H1 (cell line): ENCODE results near the gene AGO3. TPM values are rescaled to one million over a fixed set of nuclear protein-coding genes. Genes with fewer than 3 reads are reported as not detected.

ENCODE experiments used
- CTCF ChIA-PET: fragments of 300-600 bp; sonication (Branson Sonifier 250); formaldehyde crosslinking; loops from one replicate; lab custom pipeline; 2021; ENCODE audit not compliant: partially characterized antibody; lab: Charles Lee
- POLR2A ChIA-PET: fragments of 300-600 bp; sonication (Branson Sonifier 250); formaldehyde crosslinking; loops from one replicate; lab custom pipeline; 2021; ENCODE audit warnings: inconsistent platforms; ENCODE audit not compliant: partially characterized antibody; lab: Charles Lee
- DNase-seq, 2 experiments: peaks; one replicate each; pipeline versions ENCODE4 v3.0.0 to v3.0.0-alpha.2; 2010 to 2022; ENCODE audit warnings: low spot score in 2 of 2, low read depth in 1 of 2, mixed read lengths in 1 of 2
- FAIRE-seq: peaks from 2 replicates; lab custom pipeline; 2011; peaks lifted over from hg19 to GRCh38; lab: Jason Lieb, UNC
- H2AFZ ChIP-seq: 2 replicates; pipeline ENCODE4 v1.8.1; 2012; ENCODE audit warnings: low read length, inconsistent platforms
- H2AK5ac ChIP-seq: 2 replicates; pipeline ENCODE4 v1.6.1; 2013; ENCODE audit warnings: low read depth, low read length
- H2BK120ac ChIP-seq: replicated peaks from 2 replicates; pipeline ENCODE3; 2013; ENCODE audit warnings: low read depth, low read length, inconsistent platforms
- H2BK12ac ChIP-seq: 2 replicates; pipeline ENCODE4 v1.6.1; 2013; ENCODE audit warnings: low read depth, low read length
- H2BK15ac ChIP-seq: 2 replicates; pipeline ENCODE4 v1.6.1; 2013; ENCODE audit warnings: low read length
- H2BK20ac ChIP-seq: 2 replicates; pipeline ENCODE4 v1.6.1; 2013; ENCODE audit warnings: low read length
- H2BK5ac ChIP-seq: 2 replicates; pipeline ENCODE4 v1.6.1; 2013; ENCODE audit warnings: low read depth, low read length
- H3K14ac ChIP-seq: 2 replicates; pipeline ENCODE4 v1.6.1; 2013; ENCODE audit warnings: inconsistent platforms; ENCODE audit not compliant: insufficient read length
- H3K18ac ChIP-seq: 2 replicates; pipeline ENCODE4 v1.6.1; 2013; ENCODE audit warnings: low read length; ENCODE audit errors: extremely low read depth
- H3K23ac ChIP-seq: 2 replicates; pipeline ENCODE4 v1.6.1; 2013; ENCODE audit warnings: inconsistent platforms; ENCODE audit not compliant: insufficient read length
- H3K23me2 ChIP-seq: 2 replicates; pipeline ENCODE4 v1.6.1; 2013; ENCODE audit warnings: low read depth, low read length
- H3K27ac ChIP-seq: 2 replicates; pipeline ENCODE4 v1.6.1; 2011; ENCODE audit warnings: low read depth, low read length, inconsistent platforms
- H3K27me3 ChIP-seq, 4 experiments: replicated peaks in 1 of 4; 1 replicate in 1 of 4; 2 replicates in 3 of 4; pipeline versions ENCODE4 v1.6.1 to v1.8.1; 2011 to 2013; ENCODE audit warnings: low read length in 3 of 4, mild to moderate bottlenecking in 3 of 4, inconsistent platforms in 2 of 4, mixed read lengths in 2 of 4, moderate library complexity in 1 of 4; ENCODE audit not compliant: control insufficient read depth in 3 of 4, insufficient read depth in 3 of 4; ENCODE audit errors: extremely low read depth in 1 of 4
- H3K36me3 ChIP-seq, 4 experiments: 2 replicates each; pipeline versions ENCODE4 v1.6.1 to v1.8.1; 2011 to 2013; ENCODE audit warnings: mild to moderate bottlenecking in 4 of 4, low read length in 3 of 4, moderate library complexity in 2 of 4, control low read depth in 1 of 4, inconsistent platforms in 1 of 4; ENCODE audit not compliant: insufficient read depth in 4 of 4, control insufficient read depth in 2 of 4
- H3K4ac ChIP-seq: replicated peaks from 2 replicates; pipeline ENCODE3; 2013; ENCODE audit warnings: low read length, low read depth, mixed read lengths, inconsistent platforms; ENCODE audit not compliant: insufficient read length
- H3K4me1 ChIP-seq, 4 experiments: replicated peaks in 1 of 4; 1 replicate in 1 of 4; 2 replicates in 3 of 4; pipeline versions ENCODE4 v1.6.1 to v1.8.1; 2011 to 2013; ENCODE audit warnings: low read length in 3 of 4, inconsistent platforms in 2 of 4, mixed read lengths in 1 of 4; ENCODE audit not compliant: insufficient read depth in 4 of 4, control insufficient read depth in 3 of 4
- H3K4me2 ChIP-seq, 2 experiments: 2 replicates each; pipeline versions ENCODE4 v1.6.1 to v1.8.1; 2011 to 2013; ENCODE audit warnings: low read depth in 2 of 2, low read length in 2 of 2, control low read depth in 1 of 2, inconsistent platforms in 1 of 2, mild to moderate bottlenecking in 1 of 2; ENCODE audit not compliant: insufficient read depth in 1 of 2
- H3K4me3 ChIP-seq, 4 experiments: fragments of 200-600, 300-600 bp in 1 of 4; sonication (generic), shearing (Covaris generic), sonication (Bioruptor Twin) in 1 of 4; 2 replicates each; pipeline versions ENCODE4 v1.5.1 to v1.8.1; 2011 to 2016; ENCODE audit warnings: low read length in 4 of 4, low read depth in 3 of 4, control low read depth in 2 of 4, inconsistent platforms in 2 of 4, mild to moderate bottlenecking in 2 of 4, mixed read lengths in 1 of 4, moderate library complexity in 1 of 4; ENCODE audit not compliant: insufficient read depth in 2 of 4; ENCODE audit errors: extremely low read depth in 1 of 4
- H3K56ac ChIP-seq: replicated peaks from 2 replicates; pipeline ENCODE3; 2013; ENCODE audit warnings: low read depth, mild to moderate bottlenecking, mixed read lengths, low read length, inconsistent platforms; ENCODE audit not compliant: insufficient read length
- H3K79me1 ChIP-seq: 2 replicates; pipeline ENCODE4 v1.6.1; 2013; ENCODE audit warnings: low read depth, low read length, control low read depth
- H3K79me2 ChIP-seq, 2 experiments: 2 replicates each; pipeline versions ENCODE4 v1.6.1 to v1.8.1; 2012 to 2013; ENCODE audit warnings: low read length in 2 of 2, mild to moderate bottlenecking in 2 of 2, inconsistent platforms in 1 of 2; ENCODE audit not compliant: insufficient read depth in 2 of 2, control insufficient read depth in 1 of 2
- H3K9ac ChIP-seq, 4 experiments: replicated peaks in 1 of 4; 1 replicate in 1 of 4; 2 replicates in 3 of 4; pipeline versions ENCODE4 v1.6.1 to v1.8.1; 2011 to 2013; ENCODE audit warnings: low read depth in 3 of 4, low read length in 3 of 4, control low read depth in 2 of 4, mild to moderate bottlenecking in 2 of 4, moderate library complexity in 2 of 4, inconsistent platforms in 1 of 4; ENCODE audit errors: extremely low read depth in 1 of 4
- H3K9me3 ChIP-seq, 2 experiments: 2 replicates each; pipeline versions ENCODE4 v1.6.1 to v1.8.1; 2012 to 2013; ENCODE audit warnings: mild to moderate bottlenecking in 2 of 2, moderate library complexity in 2 of 2, control low read depth in 1 of 2, inconsistent platforms in 1 of 2, low read depth in 1 of 2, low read length in 1 of 2, mixed read lengths in 1 of 2; ENCODE audit not compliant: insufficient read depth in 2 of 2
- H4K20me1 ChIP-seq, 2 experiments: replicated peaks in 1 of 2; 2 replicates each; pipeline versions ENCODE3 to v1.8.1; 2011 to 2013; ENCODE audit warnings: inconsistent platforms in 2 of 2, low read length in 2 of 2, mild to moderate bottlenecking in 1 of 2; ENCODE audit not compliant: insufficient read depth in 2 of 2, control insufficient read depth in 1 of 2
- H4K5ac ChIP-seq: 2 replicates; pipeline ENCODE4 v1.6.1; 2013; ENCODE audit warnings: low read length, low read depth, mixed read lengths, inconsistent platforms; ENCODE audit not compliant: insufficient read length
- H4K8ac ChIP-seq: 2 replicates; pipeline ENCODE4 v1.8.0; 2013; ENCODE audit warnings: mild to moderate bottlenecking, moderate library complexity, low read length, inconsistent platforms; ENCODE audit not compliant: insufficient read depth; ENCODE audit errors: extremely low read depth
- H4K91ac ChIP-seq: replicated peaks from 2 replicates; pipeline ENCODE3; 2013; ENCODE audit warnings: low read length, mixed read lengths, inconsistent platforms; ENCODE audit not compliant: insufficient read length
- BCL11A ChIP-seq, 2 experiments: IDR thresholded peaks; one replicate each; pipeline ENCODE4 v1.6.1; 2011; ENCODE audit warnings: low read depth in 2 of 2, low read length in 2 of 2, mild to moderate bottlenecking in 2 of 2
- BRCA1 ChIP-seq: IDR thresholded peaks from 2 replicates; pipeline ENCODE4 v1.6.1; 2012; ENCODE audit warnings: low read depth, low read length, improper control_type of control experiment
- CTBP2 ChIP-seq: IDR thresholded peaks from 2 replicates; pipeline ENCODE4 v1.7.0; 2011; ENCODE audit warnings: borderline replicate concordance, mild to moderate bottlenecking, moderate library complexity, mixed read lengths, low read length; ENCODE audit not compliant: insufficient read depth, insufficient read length
- E2F6 ChIP-seq: IDR thresholded peaks from 2 replicates; pipeline ENCODE4 v1.6.1; 2012; ENCODE audit warnings: inconsistent platforms
- EZH2 ChIP-seq: fragments of 200-600 bp; sonication (generic); IDR thresholded peaks from 2 replicates; pipeline ENCODE4 v1.7.1; 2012; ENCODE audit warnings: low read depth, mild to moderate bottlenecking, moderate library complexity, low read length, inconsistent platforms; ENCODE audit not compliant: severe bottlenecking
- FOSL1 ChIP-seq: IDR thresholded peaks from 2 replicates; pipeline ENCODE4 v1.6.1; 2011; ENCODE audit warnings: mild to moderate bottlenecking, low read depth, low read length, moderate library complexity; ENCODE audit not compliant: insufficient read depth
- KDM1A ChIP-seq: fragments of 200-600, 300-600 bp; sonication (generic); IDR thresholded peaks from 2 replicates; pipeline ENCODE4 v1.7.1; 2016; ENCODE audit warnings: mild to moderate bottlenecking, low read length, borderline replicate concordance
- NANOG ChIP-seq: IDR thresholded peaks from 2 replicates; pipeline ENCODE4 v1.6.1; 2011; ENCODE audit warnings: low read length, low read depth, mild to moderate bottlenecking, inconsistent platforms; ENCODE audit not compliant: insufficient read depth, poor library complexity, severe bottlenecking
- PHF8 ChIP-seq: fragments of 200-600 bp; sonication (generic); conservative IDR thresholded peaks from 2 replicates; pipeline ENCODE4 v1.7.1; 2012; ENCODE audit warnings: low read depth, mild to moderate bottlenecking, inconsistent platforms, low read length, moderate library complexity
- POU5F1 ChIP-seq: IDR thresholded peaks from 2 replicates; pipeline ENCODE4 v1.6.1; 2011; ENCODE audit warnings: low read depth, mild to moderate bottlenecking, low read length, moderate library complexity
- TAF1 ChIP-seq: IDR thresholded peaks from 2 replicates; pipeline ENCODE4 v1.6.1; 2011; ENCODE audit warnings: mild to moderate bottlenecking, low read depth, low read length
- WGBS, 2 experiments: shearing (Covaris generic) in 1 of 2; methylation state at CpG; one replicate each; pipeline versions ENCODE4 v1.1.6 to v1.1.7; 2013 to 2015; ENCODE audit warnings: low lambda C conversion rate in 2 of 2, mixed read lengths in 2 of 2, inconsistent platforms in 1 of 2, low coverage in 1 of 2, missing lambda C conversion rate in 1 of 2; ENCODE audit not compliant: insufficient replicate concordance in 2 of 2, insufficient coverage in 1 of 2, insufficient read length in 1 of 2; ENCODE audit errors: extremely low coverage in 1 of 2, missing lambda C conversion rate in 1 of 2; 5-methylcytosine and 5-hydroxymethylcytosine counted together
- polyA plus RNA-seq, 7 experiments: library from polyadenylated mRNA; depleted of rRNA in 3 of 7; stranded (reverse) in 5 of 7; unstranded in 2 of 7; fragments of >200 nt in 5 of 7; fragments of 200-250 nt in 2 of 7; gene quantifications; 1 replicate in 5 of 7; 2 replicates in 1 of 7; 4 replicates in 1 of 7; pipeline versions ENCODE4 v1.2.1 to v1.2.3, GENCODE V29; 2011 to 2013; ENCODE audit warnings: missing spikeins in 2 of 7, mixed read lengths in 2 of 7
- total RNA-seq: library from RNA; stranded (reverse); fragmentation: NEBNext Ultra II Directional; extraction: Animal tissue kit (Norgen Biotek cat#: 25700); gene quantifications from 2 replicates; pipeline ENCODE4 v1.2.1, GENCODE V29; 2021

Gene AGO3
- total and polyA plus RNA-seq, 2 of the 8 experiments (the other 6 are each of a cell fraction or from before 2014, with no cell fraction given), result 10.7 to 26.4 TPM

GRCh38 chr1:35971601-35972000 is 40.7 kb downstream of the AGO3 start:
- no peak overlapping the region for H2BK5ac ChIP-seq
- H3K4ac ChIP-seq, result no peak overlapping the region
- TF ChIP-seq POU5F1 (no peak), PHF8 (no peak), TAF1 (no peak), FOSL1 (no peak), BCL11A (IDR thresholded peaks at IDR 0.05; ENCODE audit: low read depth in 2 of 2, low read length in 2 of 2) (no peak), E2F6 (no peak), KDM1A (no peak), CTBP2 (no peak), BRCA1 (no peak), NANOG (no peak), EZH2 (no peak)
- peaks cover 0 to 12% (median 0%) of the 10 kb centered on the region in 4 experiments; a peak in 3 of 8 replicates for H3K36me3 ChIP-seq
- H3K23me2 ChIP-seq, result no peaks in the 10 kb centered on the region
- no peak overlapping the region for H3K4me3 ChIP-seq
- no peak overlapping the region for H4K91ac ChIP-seq
- H4K8ac ChIP-seq, result no peak overlapping the region
- H4K5ac ChIP-seq, result no peak overlapping the region
- no peaks in the 10 kb centered on the region for H3K79me2 ChIP-seq
- 98% methylated on average over 2 of the region's 2 CpGs; no CpG with 5 or more reads in 1 of the 2 experiments for WGBS, 2 experiments
- no peak overlapping the region for H2AK5ac ChIP-seq
- no peak overlapping the region for H2BK120ac ChIP-seq
- H3K27ac ChIP-seq, result no peak overlapping the region
- H3K4me1 ChIP-seq, result no peaks in the 10 kb centered on the region
- DNase-seq (no peak), FAIRE-seq (no peak)
- no peak overlapping the region for H3K56ac ChIP-seq
- no peak overlapping the region for H3K18ac ChIP-seq
- H3K9me3 ChIP-seq, result no peaks in the 10 kb centered on the region
- H3K27me3 ChIP-seq, result no peaks in the 10 kb centered on the region
- no peaks in the 10 kb centered on the region for H4K20me1 ChIP-seq
- H3K23ac ChIP-seq, result no peak overlapping the region
- H3K14ac ChIP-seq, result no peak overlapping the region
- H3K4me2 ChIP-seq, result no peak overlapping the region
- no peak overlapping the region for H2AFZ ChIP-seq
- H3K79me1 ChIP-seq, result no peaks in the 10 kb centered on the region
- no peak overlapping the region for H2BK12ac ChIP-seq
- H2BK15ac ChIP-seq, result no peak overlapping the region
- POLR2A ChIA-PET, result no interaction called here
- H2BK20ac ChIP-seq, result no peak overlapping the region
- H3K9ac ChIP-seq, result no peak overlapping the region
- CTCF ChIA-PET, result no interaction called here
